HG03432 (cell line): ENCODE results near the gene LHX6.

Experiments used
- ATAC-seq: cut with Tn5 transposase; IDR thresholded peaks from one replicate; pipeline ENCODE4 v1.9.1; 2021; ENCODE audit warnings: mild to moderate bottlenecking, moderate library complexity; ENCODE audit not compliant: unreplicated experiment

The LHX6 gene

GRCh38 chr9:122192914-122193525, 35.7 kb downstream of the LHX6 start:
- no peak for ATAC-seq

- no peak for ATAC-seq
These were observed 36.4 kb downstream of the LHX6 start for GRCh38 chr9:122192261-122192875.

GRCh38 chr9:122191584-122191983, 37.2 kb downstream of the LHX6 start:
- ATAC-seq = no peak

- ATAC-seq = no peak
These were observed 38.0 kb downstream of the LHX6 start for GRCh38 chr9:122190597-122191381.

- ATAC-seq = no peak
These were observed 40.4 kb downstream of the LHX6 start for GRCh38 chr9:122188369-122188768.

- no peak for ATAC-seq
These were observed 41.8 kb downstream of the LHX6 start for GRCh38 chr9:122186777-122187470.

- no peak for ATAC-seq
These were observed 42.5 kb downstream of the LHX6 start for GRCh38 chr9:122186301-122186700.

GRCh38 chr9:122184551-122184950, 44.2 kb downstream of the LHX6 start:
- ATAC-seq = no peak

GRCh38 chr9:122183501-122183900, 45.3 kb downstream of the LHX6 start:
- no peak for ATAC-seq

GRCh38 chr9:122180633-122181032, 48.1 kb downstream of the LHX6 start:
- no peak for ATAC-seq

- ATAC-seq = no peak
These were observed 49.1 kb downstream of the LHX6 start for GRCh38 chr9:122179690-122180074.

- ATAC-seq = no peak
These were observed 49.6 kb downstream of the LHX6 start for GRCh38 chr9:122179054-122179689.

- no peak for ATAC-seq
These were observed 51.8 kb downstream of the LHX6 start for GRCh38 chr9:122176916-122177315.

GRCh38 chr9:122173670-122174069, 55.1 kb downstream of the LHX6 start:
- ATAC-seq = no peak

- ATAC-seq = no peak
These were observed 56.6 kb downstream of the LHX6 start for GRCh38 chr9:122172131-122172530.

GRCh38 chr9:122168356-122168755, 60.4 kb downstream of the LHX6 start:
- no peak for ATAC-seq

- ATAC-seq = no peak
These were observed 64.5 kb downstream of the LHX6 start for GRCh38 chr9:122164286-122164685.

GRCh38 chr9:122162415-122162814, 66.3 kb downstream of the LHX6 start:
- ATAC-seq = no peak

GRCh38 chr9:122159925-122160246, 68.9 kb downstream of the LHX6 start:
- ATAC-seq = no peak

- ATAC-seq = peak; percentile 95
These were observed 69.5 kb downstream of the LHX6 start, which contains the start of the genes MORN5 and NDUFA8 for GRCh38 chr9:122159026-122159924. Gene MORN5, plus strand, starts transcription at chr9:122159908. Its CDS starts 65 bp downstream, at chr9:122159973. Gene NDUFA8, minus strand, starts transcription at chr9:122159779. Its CDS starts 102 bp downstream, at chr9:122159677.
